Ramos (cell line): Measurements from ENCODE around the gene IGSF5.

ENCODE experiments used
- in situ Hi-C: fragments of 300-500 bp; cut with MboI; formaldehyde crosslinking; loops from one replicate; pipeline ENCODE4 v1.14.3; 2022; ENCODE audit warnings: low sequenced_read_pairs; ENCODE audit not compliant: unreplicated experiment

The IGSF5 gene

DNA sequence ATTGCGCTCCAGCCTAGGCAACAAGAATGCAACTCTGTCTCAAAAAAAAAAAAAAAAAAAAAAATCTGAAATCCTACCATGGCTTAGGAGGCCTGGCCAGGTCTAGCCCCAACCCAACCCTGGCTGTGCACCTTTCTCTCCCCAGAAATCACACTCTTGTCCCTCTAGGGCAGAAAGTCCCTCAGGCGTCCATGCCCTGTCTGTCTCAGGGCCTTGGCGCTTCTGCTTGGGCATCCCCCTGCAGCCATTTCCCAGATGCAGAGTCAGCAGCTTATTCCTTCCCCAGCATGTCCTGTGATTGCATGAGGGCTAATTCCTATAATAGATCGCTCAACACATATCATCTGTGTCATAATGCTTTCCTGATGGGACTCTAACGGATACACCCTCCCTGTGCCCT is 65.0 kb downstream of the IGSF5 start:
- in situ Hi-C loops, result no loop called here

DNA sequence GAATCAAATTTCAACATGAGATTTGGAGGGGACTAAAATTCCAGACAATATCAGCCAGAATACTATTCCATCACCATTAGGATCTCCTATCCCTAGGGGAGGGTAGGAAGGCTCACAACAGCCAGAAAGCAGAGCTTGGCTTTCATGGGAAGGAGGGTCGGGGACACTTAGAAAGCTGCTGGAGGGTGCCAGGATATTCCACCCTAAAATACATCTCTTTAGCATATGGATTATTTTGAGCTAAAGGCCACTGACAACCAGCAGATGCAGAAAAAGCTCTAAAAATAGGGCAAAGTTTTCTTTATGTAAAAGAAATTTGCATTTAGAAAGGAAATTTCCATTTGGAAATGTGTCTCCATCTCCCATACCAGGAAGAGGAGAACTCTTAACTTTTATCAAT is 68.0 kb downstream of the IGSF5 start:
- in situ Hi-C loops, result no loop called here

DNA sequence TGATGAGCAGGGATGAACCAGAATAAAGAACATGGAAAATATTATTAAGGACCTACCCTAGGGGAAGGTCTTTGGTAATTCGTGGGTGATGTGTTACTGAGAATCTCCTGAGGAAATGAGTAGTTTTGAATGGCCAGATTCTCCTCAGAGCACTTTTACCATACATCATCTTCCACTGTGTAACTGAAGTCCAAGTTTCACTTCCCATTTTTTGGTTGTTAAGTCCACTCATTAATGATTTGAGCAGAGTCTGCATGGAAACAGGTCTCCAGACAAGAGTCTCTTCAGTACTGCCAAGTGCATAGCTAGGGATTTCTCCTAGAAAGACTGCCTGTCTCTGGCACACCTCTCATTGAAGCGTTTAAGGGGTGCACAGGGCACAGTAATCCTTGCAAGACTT is 73.6 kb downstream of the IGSF5 start:
- in situ Hi-C loops, result no loop called here

DNA sequence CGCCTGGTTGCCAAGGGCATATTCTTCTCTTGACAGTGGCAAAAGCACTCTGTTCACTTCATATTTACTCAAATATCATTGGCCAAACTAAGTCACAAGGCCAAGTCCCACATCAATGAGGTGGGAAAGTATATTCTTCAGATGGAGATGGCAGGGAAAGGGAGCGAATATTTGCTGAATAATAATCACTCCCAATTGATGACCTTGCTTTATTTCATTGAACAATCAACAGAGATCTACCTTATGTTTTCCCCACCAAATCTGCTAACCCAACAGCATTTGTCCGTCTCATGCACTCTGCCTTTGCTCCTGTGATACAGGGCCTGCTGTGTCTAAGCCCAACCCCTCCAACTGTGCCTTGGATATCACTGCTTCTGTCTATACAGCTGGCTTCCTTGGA is 77.1 kb downstream of the IGSF5 start:
- in situ Hi-C loops, result no loop called here

DNA sequence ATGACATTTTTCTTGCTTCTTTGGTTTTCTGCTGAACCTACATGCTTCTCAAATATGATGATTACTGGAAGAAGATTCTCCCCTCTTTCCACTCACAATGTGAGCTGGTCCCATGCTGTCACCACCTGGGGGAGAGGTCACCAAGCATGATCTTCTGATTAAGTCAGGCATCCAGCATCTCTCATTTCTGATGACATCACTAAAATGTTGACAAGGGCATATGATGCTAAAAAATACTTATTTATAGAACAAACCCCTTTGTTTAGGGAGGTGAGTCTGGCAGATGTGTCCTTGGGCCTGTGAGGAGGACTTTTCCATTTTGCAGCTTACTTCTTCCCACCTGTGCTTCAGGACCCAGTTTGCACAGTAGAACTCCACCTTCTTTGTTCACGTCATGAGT is 80.3 kb downstream of the IGSF5 start:
- in situ Hi-C loops, result no loop called here

DNA sequence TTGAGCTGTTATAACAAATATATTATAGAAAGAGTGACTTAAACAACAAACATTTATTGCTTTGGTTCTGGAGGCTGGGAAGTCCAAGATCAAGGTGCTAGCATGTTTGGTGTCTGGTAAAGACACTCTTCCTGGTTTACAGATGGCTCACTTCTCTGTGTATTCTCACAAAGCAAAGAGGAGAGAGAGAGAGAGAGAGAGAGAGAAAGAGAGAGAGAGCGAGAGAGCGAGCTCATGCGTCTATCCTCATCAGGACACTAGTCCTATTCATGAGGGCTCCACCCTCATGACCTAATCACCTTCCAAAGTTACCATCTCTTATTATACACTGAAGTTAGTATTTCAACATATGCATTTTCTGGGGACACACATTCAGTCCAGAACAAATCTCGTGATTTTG is 89.6 kb downstream of the IGSF5 start:
- in situ Hi-C loops, result no loop called here

DNA sequence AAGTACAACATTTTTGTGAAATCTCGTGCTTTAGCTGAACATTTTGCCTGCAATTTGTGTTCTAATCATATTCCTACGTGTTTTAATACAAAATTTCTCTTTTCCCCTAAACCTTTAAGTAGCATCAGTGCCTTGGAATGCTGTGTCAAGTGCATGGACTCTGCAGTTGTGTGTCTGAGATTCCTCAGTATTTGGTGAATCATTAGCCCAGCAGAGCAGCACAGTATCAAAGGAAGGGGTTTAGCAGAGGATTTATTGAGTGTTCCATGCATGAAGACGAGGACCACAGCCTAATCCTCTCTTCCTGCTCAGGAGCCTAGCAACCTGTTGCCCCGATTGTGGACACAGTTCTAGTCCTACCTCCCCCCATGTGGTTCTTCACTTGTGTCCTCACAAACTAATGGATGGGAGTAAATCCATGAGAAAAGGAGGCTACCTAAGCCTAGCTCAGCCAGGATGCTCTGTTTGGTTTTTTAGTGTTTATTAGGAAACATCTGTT is 92.9 kb downstream of the IGSF5 start:
- in situ Hi-C loops, result no loop called here

DNA sequence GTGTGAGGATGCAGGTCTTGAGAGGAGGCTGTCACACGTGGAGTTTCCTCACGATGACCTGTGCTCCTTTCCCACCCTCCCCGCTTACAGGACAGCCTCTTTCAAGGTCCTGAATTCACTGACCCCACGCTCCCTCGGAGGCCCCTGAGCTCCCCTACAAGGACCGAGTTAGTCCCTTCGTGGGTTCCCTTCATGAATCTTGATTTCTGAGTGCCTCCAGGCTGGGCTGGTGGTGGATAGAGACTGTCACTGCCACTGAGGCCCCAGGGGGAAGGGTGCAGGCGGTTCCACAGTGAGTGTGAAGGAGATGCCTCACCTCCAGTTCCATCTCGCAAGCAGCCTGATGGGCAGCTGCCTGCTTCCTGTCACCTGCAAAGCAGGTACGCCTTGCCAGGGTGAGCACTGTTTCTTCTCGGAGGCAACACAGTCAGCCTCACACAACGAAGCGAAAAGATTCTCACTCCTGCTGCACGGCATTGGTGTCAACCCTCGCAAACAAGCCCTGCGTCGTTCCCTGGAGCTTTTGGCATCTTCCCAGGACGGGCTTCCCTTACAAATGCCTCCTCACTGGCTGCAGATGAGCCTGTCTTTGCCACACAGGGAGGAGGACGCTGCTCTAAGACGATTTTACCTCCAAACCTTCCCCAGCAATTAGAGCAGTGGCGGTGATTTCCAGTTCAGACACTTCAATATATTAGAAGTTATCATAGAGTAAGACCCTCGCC is 95.6 kb downstream of the IGSF5 start:
- in situ Hi-C loops, result no loop called here

DNA sequence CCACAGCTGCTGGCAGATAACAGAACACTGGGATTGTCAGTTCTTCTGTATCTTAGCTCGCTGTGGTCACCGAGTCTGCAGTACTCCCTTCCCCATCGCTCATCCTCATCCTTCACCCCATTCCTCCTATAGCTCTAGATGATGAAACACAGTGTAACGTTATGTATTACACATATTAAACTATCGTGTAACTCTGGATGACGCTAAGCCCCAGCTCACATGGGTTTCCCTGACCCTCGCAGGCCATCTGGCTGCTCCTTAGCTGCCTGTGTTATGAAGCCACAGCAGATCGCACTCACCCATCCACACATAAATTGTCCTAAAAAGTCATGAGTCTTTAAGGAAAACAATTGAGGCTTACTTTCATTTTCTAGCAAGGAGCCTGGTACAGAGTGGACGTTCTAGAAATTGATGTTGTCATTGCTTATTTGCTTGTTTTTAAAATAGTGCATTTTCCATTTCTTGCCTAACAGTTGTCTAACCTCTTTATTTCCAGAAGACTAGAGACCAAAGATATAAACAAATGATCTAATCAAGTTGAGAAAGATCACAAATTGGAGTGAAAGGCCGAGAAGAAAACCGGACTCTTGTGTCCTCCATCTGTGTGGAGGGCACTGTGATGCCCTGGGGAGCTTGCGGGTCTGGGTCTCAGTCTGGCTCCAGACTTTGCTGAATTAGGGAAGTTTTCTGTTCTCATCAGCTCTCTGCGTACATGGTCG is 97.9 kb downstream of the IGSF5 start:
- in situ Hi-C loops, result no loop called here

DNA sequence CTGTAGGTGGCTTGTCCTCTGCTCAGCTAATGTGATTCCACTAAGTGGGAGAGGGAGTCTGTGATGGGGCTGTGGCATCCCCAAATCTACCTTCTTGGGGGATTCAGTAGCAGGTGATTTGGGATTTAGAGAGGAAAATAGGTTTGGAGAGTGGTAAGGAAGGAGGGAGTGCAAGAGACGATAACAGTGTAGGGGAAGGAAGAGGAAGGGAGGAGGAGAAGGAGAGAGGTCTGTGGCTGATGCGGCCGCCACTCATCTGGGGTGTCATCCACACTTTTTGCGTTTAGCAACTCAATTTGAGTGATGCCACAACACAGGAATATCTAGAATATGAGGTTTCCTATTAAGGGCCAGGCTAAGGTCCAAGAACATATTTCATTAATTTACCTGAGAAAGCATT is 98.5 kb downstream of the IGSF5 start:
- in situ Hi-C loops, result no loop called here

DNA sequence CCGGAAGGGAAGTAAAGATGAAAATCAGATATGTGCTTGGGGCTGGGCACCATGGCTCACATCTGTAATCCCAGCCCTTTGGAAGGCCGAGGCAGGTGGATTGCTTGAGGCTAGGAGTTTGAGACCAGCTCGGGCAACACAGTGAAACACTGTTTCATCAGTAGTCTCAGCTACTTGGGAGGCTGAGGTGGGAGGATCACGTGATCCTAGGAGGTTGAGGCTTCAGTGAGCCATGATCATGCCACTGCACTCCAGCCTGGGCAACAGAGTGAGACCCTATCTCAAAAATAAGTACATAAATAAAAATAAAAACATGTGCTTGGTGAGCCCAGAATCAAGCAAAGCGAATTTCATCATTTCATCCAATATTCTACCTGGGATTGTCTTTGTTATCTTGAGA is 98.9 kb downstream of the IGSF5 start:
- in situ Hi-C loops, result no loop called here

DNA sequence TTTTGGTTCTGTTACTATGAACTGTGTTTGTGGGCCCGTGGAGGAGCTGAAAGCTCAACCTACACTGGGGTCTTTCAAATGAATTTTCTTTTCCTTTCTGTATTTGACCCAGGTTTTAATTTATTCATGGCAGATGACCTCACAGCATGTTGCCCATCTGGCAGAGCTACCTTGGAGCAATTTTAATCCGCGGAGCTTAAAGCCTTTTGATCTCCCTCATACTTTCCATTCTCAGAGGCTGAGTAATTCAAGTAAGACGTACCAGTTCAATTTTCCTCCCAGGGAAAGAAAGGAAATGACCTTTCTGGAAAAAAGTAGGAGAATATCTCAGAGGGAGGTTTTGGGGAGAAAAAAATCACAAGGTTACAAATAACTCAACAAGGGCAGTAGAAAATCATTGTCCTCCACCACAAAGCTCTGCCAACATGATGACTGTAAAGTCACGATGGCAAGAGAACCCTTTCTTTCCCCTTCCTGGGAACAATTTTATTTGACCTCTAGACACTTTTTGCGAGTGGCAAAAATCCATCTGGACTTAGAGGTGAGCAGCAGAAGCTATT is 100.7 kb downstream of the IGSF5 start:
- in situ Hi-C loops, result no loop called here

DNA sequence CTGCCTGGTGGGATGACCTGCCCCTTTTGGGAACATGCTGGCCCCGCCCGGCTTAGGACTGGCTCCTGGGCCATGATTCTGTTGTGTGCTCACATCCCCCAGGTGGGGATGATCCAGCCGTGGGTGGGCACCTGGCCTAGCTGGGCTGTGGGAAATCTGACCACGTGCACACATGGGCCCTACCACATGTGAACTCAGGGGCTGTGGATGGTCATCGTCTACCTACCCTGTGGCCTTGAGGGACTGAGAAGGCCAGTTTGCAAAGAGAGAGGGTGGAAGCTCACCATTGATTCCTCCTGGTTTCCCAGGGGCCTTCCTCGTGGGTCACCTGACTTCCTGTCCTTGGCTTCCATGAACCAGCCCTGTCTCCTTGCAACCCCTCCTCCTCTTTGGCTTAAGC is 102.9 kb downstream of the IGSF5 start:
- in situ Hi-C loops, result no loop called here

DNA sequence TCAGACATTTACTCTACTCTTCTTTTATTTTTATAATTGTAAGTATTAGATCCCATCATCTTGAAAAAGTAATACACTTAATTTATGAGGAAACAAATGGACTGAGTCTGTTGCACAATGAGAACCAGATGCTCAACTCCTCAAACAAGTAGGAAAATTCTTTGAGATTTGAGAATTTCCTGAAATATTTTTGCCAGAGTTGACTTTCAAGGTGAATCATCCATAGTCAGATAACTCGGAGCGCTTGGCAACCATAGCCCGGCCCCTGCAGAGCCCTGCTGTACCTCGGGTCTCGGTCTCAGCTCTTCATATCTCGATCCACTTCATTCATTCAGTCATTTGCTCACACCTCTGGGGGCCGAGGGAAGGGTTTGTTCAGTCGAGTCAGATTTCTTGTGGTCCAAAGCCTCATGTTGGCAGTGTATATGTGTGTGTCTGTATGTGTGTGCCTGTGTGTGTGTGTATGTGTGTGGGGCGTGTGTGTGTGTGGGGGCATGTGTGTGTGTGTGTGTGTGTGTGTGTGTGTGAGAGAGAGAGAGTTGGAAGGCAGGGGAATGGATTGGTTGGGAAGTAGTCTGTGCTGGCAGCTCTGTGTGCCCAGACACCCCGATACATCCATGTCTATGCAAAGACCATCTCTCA is 104.2 kb downstream of the IGSF5 start:
- in situ Hi-C loops, result no loop called here

DNA sequence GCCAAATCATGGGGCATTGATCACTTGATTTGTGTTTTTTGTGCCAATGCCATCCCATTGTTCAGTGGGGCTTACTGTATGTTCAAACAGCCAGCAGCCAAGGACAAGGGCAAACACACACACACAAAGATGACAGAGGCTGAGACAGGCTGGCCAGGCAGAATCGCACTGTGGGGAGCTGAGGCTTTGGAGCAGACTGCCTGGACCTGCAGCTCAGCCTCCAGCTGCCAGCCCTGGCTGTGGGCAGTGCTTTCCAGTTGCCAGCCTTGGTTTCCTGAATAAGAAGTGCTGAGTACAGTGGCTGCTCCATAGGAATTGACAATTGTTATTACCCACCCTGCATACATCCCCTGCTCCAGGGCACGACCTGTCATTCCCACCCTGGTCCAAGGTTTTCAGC is 105.3 kb downstream of the IGSF5 start:
- in situ Hi-C loops, result no loop called here

DNA sequence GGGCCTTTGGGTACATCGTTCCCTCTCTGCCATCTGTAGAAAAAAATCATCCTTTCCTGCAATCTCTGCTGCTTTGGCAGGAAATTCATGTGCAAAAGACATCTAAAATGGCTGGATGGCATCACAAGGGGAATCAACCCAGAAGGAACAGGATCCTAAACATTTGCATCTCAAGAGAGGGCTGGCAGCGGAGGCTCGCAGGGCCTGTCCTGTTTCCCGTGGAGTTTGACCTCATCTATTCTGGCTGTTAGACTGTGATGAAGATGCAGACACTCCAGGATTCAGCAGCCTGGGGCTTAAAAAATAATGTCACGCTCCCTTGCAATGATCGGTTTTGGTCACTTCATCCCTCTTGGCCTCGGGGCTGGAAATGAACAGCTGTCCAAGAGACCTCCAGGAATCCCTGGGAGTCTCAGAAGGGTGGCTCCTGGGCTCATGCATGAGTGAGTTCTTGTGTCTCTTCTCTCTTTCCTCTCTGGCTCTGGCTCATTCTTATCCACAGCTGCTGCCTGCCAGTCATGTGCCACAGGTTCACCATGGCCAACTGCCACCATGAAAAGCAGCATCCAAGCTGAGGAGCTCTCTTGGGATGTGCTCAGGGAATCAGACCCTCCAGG is 106.1 kb downstream of the IGSF5 start:
- in situ Hi-C loops, result no loop called here
